Measurements from ENCODE around the gene SRP9.

SRP9 gene

GRCh38 chr1:225820522-225821120 lies 43.0 kb downstream of the SRP9 start:
- no peak for DNase-seq
- ATAC-seq (ENCODE audit: insufficient read depth, low read depth): no peak
- no peak overlapping the region for H3K4me2 ChIP-seq (ENCODE audit: insufficient read depth, low read length)
- H3K9ac ChIP-seq (ENCODE audit: low read depth, low read length): no peak overlapping the region
- H3K4me1 ChIP-seq (ENCODE audit: insufficient read depth, low read length): no peaks in the 10 kb centered on the region
- H3K4me3 ChIP-seq (ENCODE audit: low read depth in 1 of 2, low read length in 2 of 2): no peak overlapping the region
- no peaks in the 10 kb centered on the region for H3K27me3 ChIP-seq (ENCODE audit: insufficient read depth, low read length, poor library complexity)
- H4K20me1 ChIP-seq (ENCODE audit: insufficient read depth, low read length): no peaks in the 10 kb centered on the region
- TF ChIP-seq, protein P1, sequence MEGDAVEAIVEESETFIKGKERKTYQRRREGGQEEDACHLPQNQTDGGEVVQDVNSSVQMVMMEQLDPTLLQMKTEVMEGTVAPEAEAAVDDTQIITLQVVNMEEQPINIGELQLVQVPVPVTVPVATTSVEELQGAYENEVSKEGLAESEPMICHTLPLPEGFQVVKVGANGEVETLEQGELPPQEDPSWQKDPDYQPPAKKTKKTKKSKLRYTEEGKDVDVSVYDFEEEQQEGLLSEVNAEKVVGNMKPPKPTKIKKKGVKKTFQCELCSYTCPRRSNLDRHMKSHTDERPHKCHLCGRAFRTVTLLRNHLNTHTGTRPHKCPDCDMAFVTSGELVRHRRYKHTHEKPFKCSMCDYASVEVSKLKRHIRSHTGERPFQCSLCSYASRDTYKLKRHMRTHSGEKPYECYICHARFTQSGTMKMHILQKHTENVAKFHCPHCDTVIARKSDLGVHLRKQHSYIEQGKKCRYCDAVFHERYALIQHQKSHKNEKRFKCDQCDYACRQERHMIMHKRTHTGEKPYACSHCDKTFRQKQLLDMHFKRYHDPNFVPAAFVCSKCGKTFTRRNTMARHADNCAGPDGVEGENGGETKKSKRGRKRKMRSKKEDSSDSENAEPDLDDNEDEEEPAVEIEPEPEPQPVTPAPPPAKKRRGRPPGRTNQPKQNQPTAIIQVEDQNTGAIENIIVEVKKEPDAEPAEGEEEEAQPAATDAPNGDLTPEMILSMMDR (IDR thresholded peaks at IDR 0.05; ENCODE audit: borderline replicate concordance, extremely low read depth, low read length, poor library complexity, severe bottlenecking): no peak
- no peak for TF ChIP-seq EZH2 (IDR thresholded peaks at IDR 0.05; ENCODE audit: borderline replicate concordance, low read depth, low read length, severe bottlenecking)
- H3K9me3 ChIP-seq (ENCODE audit: insufficient read depth, low read length, severe bottlenecking): no peaks in the 10 kb centered on the region
- no peak overlapping the region for H3K27ac ChIP-seq (ENCODE audit: low read length)
- H2AFZ ChIP-seq (ENCODE audit: low read depth, low read length): no peak overlapping the region
- no peaks in the 10 kb centered on the region for H3K36me3 ChIP-seq (ENCODE audit: insufficient read depth, low read length)
- no peaks in the 10 kb centered on the region for H3K79me2 ChIP-seq (ENCODE audit: insufficient read depth, low read length)

GRCh38 chr1:225822655-225823403 lies 45.2 kb downstream of the SRP9 start:
- Histone ChIP-seq H3K27ac (ENCODE audit: low read length) (no peak overlapping the region), H3K4me3 (ENCODE audit: low read depth in 1 of 2, low read length in 2 of 2) (no peak overlapping the region), H3K36me3 (ENCODE audit: insufficient read depth, low read length) (no peaks in the 10 kb centered on the region), H2AFZ (ENCODE audit: low read depth, low read length) (no peak overlapping the region), H3K27me3 (ENCODE audit: insufficient read depth, low read length, poor library complexity) (no peaks in the 10 kb centered on the region), H3K4me2 (ENCODE audit: insufficient read depth, low read length) (no peak overlapping the region), H3K9me3 (ENCODE audit: insufficient read depth, low read length, severe bottlenecking) (no peaks in the 10 kb centered on the region), H3K79me2 (ENCODE audit: insufficient read depth, low read length) (no peaks in the 10 kb centered on the region), H3K9ac (ENCODE audit: low read depth, low read length) (no peak overlapping the region), H3K4me1 (ENCODE audit: insufficient read depth, low read length) (no peaks in the 10 kb centered on the region), H4K20me1 (ENCODE audit: insufficient read depth, low read length) (no peaks in the 10 kb centered on the region)
- no peak for ATAC-seq (ENCODE audit: insufficient read depth, low read depth)
- no peak for DNase-seq
- TF ChIP-seq, protein P1 (IDR thresholded peaks at IDR 0.05; ENCODE audit: borderline replicate concordance, extremely low read depth, low read length, poor library complexity, severe bottlenecking): no peak
- TF ChIP-seq EZH2 (IDR thresholded peaks at IDR 0.05; ENCODE audit: borderline replicate concordance, low read depth, low read length, severe bottlenecking): no peak

- no peaks in the 10 kb centered on the region for H3K36me3 ChIP-seq (ENCODE audit: insufficient read depth, low read length)
- no peaks in the 10 kb centered on the region for H3K4me1 ChIP-seq (ENCODE audit: insufficient read depth, low read length)
- no peak overlapping the region for H3K4me2 ChIP-seq (ENCODE audit: insufficient read depth, low read length)
- no peaks in the 10 kb centered on the region for H4K20me1 ChIP-seq (ENCODE audit: insufficient read depth, low read length)
- no peak overlapping the region for H3K9ac ChIP-seq (ENCODE audit: low read depth, low read length)
- TF ChIP-seq EZH2 (IDR thresholded peaks at IDR 0.05; ENCODE audit: borderline replicate concordance, low read depth, low read length, severe bottlenecking): no peak
- TF ChIP-seq, protein P1 (IDR thresholded peaks at IDR 0.05; ENCODE audit: borderline replicate concordance, extremely low read depth, low read length, poor library complexity, severe bottlenecking): no peak
- no peak for ATAC-seq (ENCODE audit: insufficient read depth, low read depth)
- no peaks in the 10 kb centered on the region for H3K27me3 ChIP-seq (ENCODE audit: insufficient read depth, low read length, poor library complexity)
- no peaks in the 10 kb centered on the region for H3K9me3 ChIP-seq (ENCODE audit: insufficient read depth, low read length, severe bottlenecking)
- H2AFZ ChIP-seq (ENCODE audit: low read depth, low read length): no peak overlapping the region
- DNase-seq: no peak
- no peaks in the 10 kb centered on the region for H3K79me2 ChIP-seq (ENCODE audit: insufficient read depth, low read length)
- no peak overlapping the region for H3K27ac ChIP-seq (ENCODE audit: low read length)
- no peak overlapping the region for H3K4me3 ChIP-seq (ENCODE audit: low read depth in 1 of 2, low read length in 2 of 2)
These were observed 46.2 kb downstream of the SRP9 start for GRCh38 chr1:225823811-225824261.
